HG02943 (cell line): ENCODE data around the gene ETNK1.

Experiments used
- ATAC-seq: cut with Tn5 transposase; IDR thresholded peaks from one replicate; pipeline ENCODE4 v1.9.1; 2021; ENCODE audit warnings: mild to moderate bottlenecking, low read depth, moderate library complexity; ENCODE audit not compliant: unreplicated experiment

The ETNK1 gene

DNA sequence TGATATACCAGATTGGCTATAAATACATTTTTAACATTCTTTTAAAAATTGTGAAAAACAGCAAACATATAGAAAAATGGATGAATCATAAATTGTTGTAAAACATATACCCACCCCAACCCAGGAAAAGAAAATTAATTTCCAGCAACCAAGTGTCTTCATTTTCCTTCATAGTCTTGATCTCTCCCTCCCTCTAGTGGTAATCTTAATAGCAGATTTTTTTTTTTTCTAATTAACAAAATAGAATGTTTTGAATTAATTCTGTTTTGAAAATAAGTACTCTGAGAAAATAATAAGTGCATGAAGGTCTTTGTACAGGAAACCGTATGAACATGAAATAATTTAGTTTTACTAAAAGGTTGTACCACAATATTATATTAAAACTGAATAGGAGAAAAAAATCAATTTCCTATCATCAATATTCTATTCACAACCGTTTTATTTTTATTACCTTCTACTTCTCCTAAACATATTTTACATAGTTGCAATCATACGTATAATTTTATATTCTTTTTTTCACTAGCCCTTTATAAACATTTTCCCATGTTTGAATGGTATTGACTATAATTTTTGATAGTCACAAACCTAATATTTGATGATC lies 7.0 kb downstream of the ETNK1 start:
- ATAC-seq, result no peak

- no peak for ATAC-seq
Observed at GRCh38 chr12:22634883-22635282, 9.9 kb downstream of the ETNK1 start.

DNA sequence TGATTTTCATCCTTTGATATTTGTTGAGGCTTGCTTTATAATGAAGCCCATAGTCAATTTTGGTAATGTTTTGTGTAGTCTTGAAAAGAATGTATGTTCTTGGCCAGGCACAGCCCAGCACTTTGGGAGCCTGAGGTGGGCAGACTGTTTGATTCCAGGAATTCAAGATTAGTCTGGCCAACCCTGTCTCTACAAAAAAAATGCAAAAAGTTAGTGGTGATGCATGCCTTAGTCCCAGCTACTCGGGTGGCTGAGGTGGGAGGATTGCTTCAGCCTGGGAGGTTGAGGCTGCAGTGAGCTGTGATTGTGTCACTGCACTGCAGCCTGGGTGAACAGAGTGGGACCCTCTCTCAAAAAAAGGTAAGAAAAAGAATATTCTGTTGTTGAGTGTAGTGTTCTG lies 10.8 kb downstream of the ETNK1 start:
- no peak for ATAC-seq

GRCh38 chr12:22640851-22641250 lies 15.9 kb downstream of the ETNK1 start:
- no peak for ATAC-seq

DNA sequence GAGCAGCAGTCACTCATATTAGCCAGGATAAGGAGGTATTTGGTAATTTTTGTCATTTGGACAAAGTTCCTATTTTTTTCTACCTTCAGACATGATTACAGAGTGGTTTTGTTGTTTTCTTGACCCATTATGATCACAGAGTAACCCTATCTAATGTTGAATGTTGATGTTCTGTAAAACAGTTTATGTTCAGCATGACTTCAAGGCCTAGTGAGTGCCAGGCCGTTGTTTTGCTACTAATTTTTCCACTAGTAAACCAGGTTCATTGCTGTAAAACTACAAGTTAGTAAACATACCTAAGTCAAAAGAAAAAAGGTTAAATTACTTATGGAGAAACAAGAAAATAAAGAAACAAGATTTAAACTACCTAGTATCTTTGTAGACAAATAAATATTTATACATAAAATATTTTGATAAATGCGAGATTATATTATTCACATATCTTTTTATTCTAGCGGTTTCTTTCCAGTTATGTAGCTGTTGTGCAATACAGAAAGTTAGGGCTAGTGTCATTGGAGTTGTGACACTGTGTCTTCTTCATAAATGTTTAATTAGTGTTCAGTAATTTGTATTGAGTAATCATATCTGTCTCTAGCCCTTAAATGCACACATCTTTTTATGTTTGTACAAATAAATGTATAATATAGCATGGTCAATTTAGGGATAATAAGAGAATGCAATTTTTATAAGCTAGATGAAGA lies 16.5 kb downstream of the ETNK1 start:
- ATAC-seq, result no peak

DNA sequence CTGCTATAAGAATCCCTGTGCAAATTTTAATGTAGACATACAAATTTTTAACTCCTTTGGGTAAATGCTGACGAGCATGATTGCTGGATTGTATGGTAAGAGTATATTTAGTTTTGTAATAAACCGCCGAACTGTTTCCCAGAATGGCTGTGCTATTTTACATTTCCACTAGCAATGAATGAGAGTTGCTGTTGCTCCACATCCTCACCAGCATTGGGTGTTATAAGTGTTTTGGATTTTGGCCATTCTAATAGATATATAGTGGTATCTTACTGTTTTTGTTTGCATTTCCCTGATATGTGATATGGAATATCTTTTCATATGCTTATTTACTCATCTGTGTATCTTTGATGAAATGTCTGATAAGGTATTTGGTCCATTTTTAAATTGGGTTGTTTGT lies 23.7 kb downstream of the ETNK1 start:
- no peak for ATAC-seq

GRCh38 chr12:22653075-22653474 lies 28.1 kb downstream of the ETNK1 start:
- no peak for ATAC-seq

GRCh38 chr12:22653791-22654190 lies 28.8 kb downstream of the ETNK1 start:
- no peak for ATAC-seq

DNA sequence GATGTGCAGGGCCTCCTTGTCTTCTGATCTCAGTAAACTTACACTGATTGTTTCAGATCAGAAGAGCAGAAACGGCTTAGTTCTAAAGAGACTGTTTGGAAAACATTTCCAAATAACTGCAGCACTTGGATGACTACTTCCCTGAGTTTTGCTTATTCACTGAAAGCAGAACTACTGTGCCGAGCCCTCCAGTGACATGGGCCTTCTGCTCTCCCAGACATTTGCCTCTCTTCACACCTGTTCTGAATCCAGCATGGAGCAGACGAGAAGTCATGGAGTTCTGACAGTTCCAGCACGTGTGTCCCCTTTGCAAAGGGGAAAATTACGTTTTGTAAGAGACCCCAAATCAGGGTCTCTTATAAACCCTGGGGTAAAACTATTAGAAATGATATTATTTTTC lies 31.4 kb downstream of the ETNK1 start:
- no peak for ATAC-seq

DNA sequence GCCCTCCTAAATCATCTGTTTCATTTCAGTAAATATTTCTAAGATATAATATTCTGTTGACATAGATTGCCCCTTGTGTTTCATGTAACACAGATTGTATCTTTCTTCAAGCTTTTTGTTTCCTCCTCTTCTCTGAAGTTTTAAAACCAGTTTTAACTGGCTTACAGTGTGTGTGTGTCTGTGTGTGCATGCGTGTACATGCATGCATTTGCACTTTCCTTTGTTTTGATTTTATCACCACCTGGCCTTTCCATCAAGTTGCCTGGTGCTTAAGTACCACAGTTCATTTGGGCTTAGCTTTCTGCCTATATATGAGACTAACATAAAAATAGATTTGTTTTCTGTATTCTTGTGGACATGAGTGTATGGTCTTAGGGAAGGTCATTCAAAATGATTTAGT lies 31.9 kb downstream of the ETNK1 start:
- ATAC-seq, result no peak

GRCh38 chr12:22657538-22657937 lies 32.6 kb downstream of the ETNK1 start:
- ATAC-seq, result no peak

- ATAC-seq, result no peak
Observed at GRCh38 chr12:22658214-22658613, 33.2 kb downstream of the ETNK1 start.

- ATAC-seq, result no peak
Observed at GRCh38 chr12:22662356-22662755, 37.4 kb downstream of the ETNK1 start.

DNA sequence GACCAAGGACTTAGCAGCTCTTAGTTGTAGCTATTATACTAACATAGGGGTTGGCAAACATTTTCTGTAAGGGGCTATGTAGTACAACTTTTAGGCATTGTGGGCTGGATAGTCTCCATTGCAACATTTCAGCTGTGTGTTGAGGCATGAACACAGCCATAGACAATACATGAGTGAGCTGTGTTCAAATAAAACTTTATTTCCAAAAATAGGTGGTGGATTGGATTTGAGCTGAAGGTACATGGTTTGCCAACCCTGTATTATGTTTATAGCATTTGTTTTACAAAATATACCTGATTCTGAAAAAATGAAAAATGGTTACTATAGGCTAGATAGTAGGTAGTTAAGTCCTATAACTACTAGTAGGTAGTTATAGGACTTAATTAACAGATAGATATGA lies 40.5 kb downstream of the ETNK1 start:
- no peak for ATAC-seq

DNA sequence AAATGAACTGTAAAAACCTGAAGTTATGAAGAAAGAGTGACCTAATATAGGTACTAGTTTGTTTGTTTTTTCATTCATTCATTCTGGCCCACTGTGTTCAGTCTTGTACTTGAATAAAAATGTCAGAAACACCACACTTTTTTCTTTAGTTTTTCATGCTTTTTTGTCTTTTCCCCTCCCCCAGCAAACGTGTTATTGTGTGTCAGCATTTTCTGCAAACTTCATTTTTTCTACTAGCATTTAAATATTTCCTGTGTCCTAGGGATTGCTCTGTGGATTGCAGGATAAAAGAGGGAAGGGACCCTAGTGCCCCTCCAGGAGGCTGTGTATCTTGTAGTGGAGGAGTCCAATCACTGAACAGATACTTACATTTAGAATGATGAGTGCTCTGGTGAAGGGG lies 42.2 kb downstream of the ETNK1 start:
- no peak for ATAC-seq

- no peak for ATAC-seq
Observed at GRCh38 chr12:22668441-22668840, 43.5 kb downstream of the ETNK1 start.

DNA sequence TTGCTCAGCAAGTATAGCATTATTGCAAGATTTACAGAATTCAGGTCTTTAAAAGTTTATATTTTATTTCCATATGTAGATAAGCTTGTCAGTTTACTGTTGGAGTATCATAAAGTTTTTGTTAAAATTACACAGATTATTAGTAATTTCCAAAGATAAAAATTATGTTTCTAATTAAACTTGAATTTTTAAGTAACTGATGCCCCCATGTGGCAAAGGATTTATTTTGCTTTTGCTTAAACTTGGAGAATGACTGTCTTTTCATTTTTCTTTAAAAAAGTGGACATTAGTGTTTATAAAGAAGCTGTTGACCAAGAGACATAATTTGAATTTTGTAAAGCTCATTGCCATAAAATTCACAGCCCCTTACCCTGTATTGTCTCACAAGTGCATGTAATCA lies 45.8 kb downstream of the ETNK1 start:
- ATAC-seq, result no peak

DNA sequence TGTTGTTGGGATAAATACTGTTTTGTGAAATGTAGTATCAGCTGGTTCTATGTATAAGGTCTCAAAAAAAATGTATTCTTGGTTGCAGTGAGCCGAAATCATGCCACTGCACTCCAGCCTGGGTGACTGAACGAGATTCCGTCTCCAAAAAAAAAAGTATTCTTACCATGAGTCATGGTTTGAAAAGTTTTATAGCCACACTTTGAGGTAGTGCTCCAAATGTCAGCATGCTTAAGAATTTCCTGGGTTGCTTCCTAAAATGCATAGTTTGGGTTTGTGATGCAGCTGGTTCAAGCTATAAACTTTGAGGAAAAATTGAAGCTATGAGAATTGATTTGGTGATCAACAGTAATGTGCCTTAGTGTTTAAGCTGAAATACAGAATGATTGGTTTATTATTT lies 48.0 kb downstream of the ETNK1 start:
- no peak for ATAC-seq

GRCh38 chr12:22677781-22678574 lies 53.0 kb downstream of the ETNK1 start:
- ATAC-seq, result no peak

- no peak for ATAC-seq
Observed at GRCh38 chr12:22682663-22683062, 57.7 kb downstream of the ETNK1 start.

DNA sequence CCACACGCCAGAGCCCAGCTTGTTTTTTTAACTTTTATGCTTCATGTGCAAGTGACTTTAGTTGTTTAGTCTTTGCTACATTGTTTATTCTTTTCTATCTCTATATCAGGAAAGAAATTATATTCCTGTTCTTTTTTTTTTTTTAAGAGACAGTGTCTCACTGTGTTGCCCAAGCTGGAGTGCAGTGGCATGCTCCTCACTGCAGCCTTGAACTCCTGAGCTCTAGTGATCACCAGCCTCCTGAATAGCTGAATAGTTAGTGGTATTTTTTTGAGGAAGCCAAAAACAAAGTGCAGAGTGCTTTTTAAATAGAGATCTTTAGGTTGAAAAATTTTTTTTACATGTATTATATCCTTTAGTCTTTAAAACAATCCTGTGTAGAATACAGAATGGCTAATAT lies 58.2 kb downstream of the ETNK1 start:
- no peak for ATAC-seq
